PC-9 (cell line): ENCODE data around the gene NTM. TPM values are rescaled to one million over a fixed set of nuclear protein-coding genes. Genes with fewer than 3 reads are reported as not detected.

Source experiments
- BruUV-seq: library from RNA; stranded (reverse); fragments of 400-500 nt; replicated peaks from 2 replicates; lab custom pipeline; 2021; lab: Mats Ljungman, UMichigan
- CTCF ChIA-PET: fragments of 300-600 bp; sonication (Branson Sonifier 250); formaldehyde crosslinking; loops from one replicate; lab custom pipeline; 2022; ENCODE audit warnings: antibody characterized with exemption; lab: Charles Lee
- POLR2A ChIA-PET: fragments of 300-600 bp; sonication (Branson Sonifier 250); formaldehyde crosslinking; loops from one replicate; lab custom pipeline; 2022; ENCODE audit warnings: antibody characterized with exemption; ENCODE audit not compliant: unreplicated experiment; lab: Charles Lee
- DNase-seq, 2 experiments: peaks; one replicate each; pipeline versions ENCODE4 v3.0.0 to v3.0.0-alpha.2; 2015 to 2022; ENCODE audit warnings: mixed read lengths in 1 of 2
- H2AFZ ChIP-seq: fragments of 200-600 bp; sonication (generic); 2 replicates; pipeline ENCODE4 v1.8.1; 2017; ENCODE audit warnings: antibody characterized with exemption
- H3F3A ChIP-seq: fragments of 200-600 bp; sonication (generic); 2 replicates; pipeline ENCODE4 v1.8.1; 2017; ENCODE audit warnings: antibody characterized with exemption, mild to moderate bottlenecking, low read depth; ENCODE audit not compliant: insufficient read depth
- H3K27ac ChIP-seq: fragments of 200-600 bp; sonication (generic); 2 replicates; pipeline ENCODE4 v1.6.1; 2016; ENCODE audit warnings: mixed run types
- H3K27me3 ChIP-seq: fragments of 200-600 bp; sonication (generic); 2 replicates; pipeline ENCODE4 v1.6.1; 2016; ENCODE audit warnings: low read depth, mixed run types; ENCODE audit not compliant: insufficient read depth
- H3K36me3 ChIP-seq: fragments of 200-600 bp; sonication (generic); 2 replicates; pipeline ENCODE4 v1.6.1; 2016; ENCODE audit warnings: low read depth, mixed run types
- H3K4me1 ChIP-seq: fragments of 200-600 bp; sonication (generic); replicated peaks from 2 replicates; pipeline ENCODE4 v1.6.1; 2016; ENCODE audit warnings: mixed run types; ENCODE audit not compliant: insufficient read depth
- H3K4me2 ChIP-seq: fragments of 200-600 bp; sonication (generic); 2 replicates; pipeline ENCODE4 v1.6.1; 2017; ENCODE audit warnings: mixed run types
- H3K4me3 ChIP-seq: fragments of 200-600 bp; sonication (generic); 2 replicates; pipeline ENCODE4 v1.6.1; 2016; ENCODE audit warnings: mixed run types
- H3K79me2 ChIP-seq: fragments of 200-600 bp; sonication (generic); 2 replicates; pipeline ENCODE4 v1.6.1; 2017; ENCODE audit warnings: low read depth, mixed run types
- H3K9me2 ChIP-seq: fragments of 200-600 bp; sonication (generic); 2 replicates; pipeline ENCODE4 v1.8.1; 2017; ENCODE audit warnings: mild to moderate bottlenecking; ENCODE audit not compliant: insufficient read depth
- H3K9me3 ChIP-seq: fragments of 200-600 bp; sonication (generic); 2 replicates; pipeline ENCODE4 v1.8.1; 2016; ENCODE audit warnings: low read depth; ENCODE audit not compliant: insufficient read depth
- H4K20me1 ChIP-seq: fragments of 200-600 bp; sonication (generic); 2 replicates; pipeline ENCODE4 v1.8.1; 2017; ENCODE audit not compliant: insufficient read depth
- EZH2 ChIP-seq: fragments of 200-600 bp; sonication (generic); IDR thresholded peaks from 2 replicates; pipeline ENCODE4 v1.8.0; 2017; ENCODE audit warnings: antibody characterized with exemption, low read depth
- intact Hi-C: fragments of 100-400 bp; cut with micrococcal nuclease; formaldehyde crosslinking; loops from one replicate; pipeline ENCODE4 v1.10.0; 2022; ENCODE audit not compliant: unreplicated experiment
- total RNA-seq: library from RNA; stranded (reverse); gene quantifications from 2 replicates; pipeline ENCODE4 v1.2.3, GENCODE V29; 2021
- TF ChIP-seq, protein P1 (sequence below): fragments of 200-600 bp; sonication (generic); conservative IDR thresholded peaks from 2 replicates; pipeline ENCODE4 v1.6.1; 2017; ENCODE audit warnings: mixed run types, antibody characterized with exemption, mild to moderate bottlenecking, moderate library complexity

Gene NTM
- total RNA-seq, 1 experiment from 2014 or later = not detected

DNA sequence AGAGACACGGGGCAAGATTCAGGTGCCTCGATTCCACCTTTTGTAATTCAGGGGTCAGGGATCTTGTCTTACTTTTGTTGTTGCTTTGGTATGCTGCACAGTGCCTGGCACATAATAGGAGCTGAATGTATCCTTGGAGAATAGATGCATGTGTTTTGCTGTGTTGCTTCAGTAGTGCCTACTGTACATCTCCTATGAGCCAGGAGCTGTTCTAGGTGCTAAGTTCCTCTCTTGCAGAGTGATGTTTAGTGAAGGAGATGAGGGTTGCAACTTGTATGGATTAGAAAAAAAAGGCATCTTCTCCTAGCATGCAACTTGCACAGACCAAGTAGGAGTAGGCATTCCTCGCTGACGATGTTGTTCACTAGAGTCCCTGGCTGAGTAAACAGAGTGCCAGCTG is 555.4 kb downstream of the NTM start:
- no peaks in the 10 kb centered on the region for H4K20me1 ChIP-seq
- DNase-seq = no peak
- H3K79me2 ChIP-seq = no peaks in the 10 kb centered on the region
- no peaks in the 10 kb centered on the region for H3K9me2 ChIP-seq
- TF ChIP-seq EZH2 = no peak
- TF ChIP-seq, protein P1, sequence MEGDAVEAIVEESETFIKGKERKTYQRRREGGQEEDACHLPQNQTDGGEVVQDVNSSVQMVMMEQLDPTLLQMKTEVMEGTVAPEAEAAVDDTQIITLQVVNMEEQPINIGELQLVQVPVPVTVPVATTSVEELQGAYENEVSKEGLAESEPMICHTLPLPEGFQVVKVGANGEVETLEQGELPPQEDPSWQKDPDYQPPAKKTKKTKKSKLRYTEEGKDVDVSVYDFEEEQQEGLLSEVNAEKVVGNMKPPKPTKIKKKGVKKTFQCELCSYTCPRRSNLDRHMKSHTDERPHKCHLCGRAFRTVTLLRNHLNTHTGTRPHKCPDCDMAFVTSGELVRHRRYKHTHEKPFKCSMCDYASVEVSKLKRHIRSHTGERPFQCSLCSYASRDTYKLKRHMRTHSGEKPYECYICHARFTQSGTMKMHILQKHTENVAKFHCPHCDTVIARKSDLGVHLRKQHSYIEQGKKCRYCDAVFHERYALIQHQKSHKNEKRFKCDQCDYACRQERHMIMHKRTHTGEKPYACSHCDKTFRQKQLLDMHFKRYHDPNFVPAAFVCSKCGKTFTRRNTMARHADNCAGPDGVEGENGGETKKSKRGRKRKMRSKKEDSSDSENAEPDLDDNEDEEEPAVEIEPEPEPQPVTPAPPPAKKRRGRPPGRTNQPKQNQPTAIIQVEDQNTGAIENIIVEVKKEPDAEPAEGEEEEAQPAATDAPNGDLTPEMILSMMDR = no peak
- intact Hi-C loops = no loop called here
- no peak overlapping the region for H3K4me3 ChIP-seq
- H3K9me3 ChIP-seq = no peaks in the 10 kb centered on the region
- ChIA-PET CTCF (no interaction called here), POLR2A (no interaction called here)
- peaks cover 34% of the 10 kb centered on the region for H3K27me3 ChIP-seq
- H3F3A ChIP-seq = no peaks in the 10 kb centered on the region
- H3K4me1 ChIP-seq = no peaks in the 10 kb centered on the region
- no peaks in the 10 kb centered on the region for H3K36me3 ChIP-seq
- no peak overlapping the region for H3K4me2 ChIP-seq
- no TSS peak for BruUV-seq
- H2AFZ ChIP-seq = no peak overlapping the region
- no peak overlapping the region for H3K27ac ChIP-seq

DNA sequence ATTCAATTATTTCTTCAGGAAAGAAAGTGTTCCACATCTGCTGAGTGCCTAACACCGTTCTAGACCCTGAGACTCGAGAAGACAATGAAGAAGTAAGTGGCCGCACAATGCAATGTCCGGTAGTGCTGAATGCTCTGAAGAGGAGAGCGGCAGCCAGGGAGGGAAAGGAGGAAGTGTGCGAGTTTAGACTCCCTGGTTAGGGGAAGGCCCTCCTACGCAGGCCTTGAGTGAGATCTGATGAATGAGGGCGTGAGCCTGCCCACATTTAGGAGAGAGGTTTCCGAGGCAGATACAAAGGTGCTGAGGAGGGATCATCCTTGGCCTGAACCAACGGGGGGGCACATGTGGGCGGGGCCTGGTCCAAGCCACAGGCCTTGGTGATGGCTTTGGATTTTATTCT is 558.6 kb downstream of the NTM start:
- intact Hi-C loops = no loop called here
- no peaks in the 10 kb centered on the region for H3F3A ChIP-seq
- H3K9me2 ChIP-seq = no peaks in the 10 kb centered on the region
- POLR2A ChIA-PET = no interaction called here
- no peaks in the 10 kb centered on the region for H3K79me2 ChIP-seq
- H3K4me1 ChIP-seq = no peaks in the 10 kb centered on the region
- H3K27ac ChIP-seq = no peak overlapping the region
- H3K27me3 ChIP-seq = peaks cover 36% of the 10 kb centered on the region
- no peak for DNase-seq
- H3K36me3 ChIP-seq = no peaks in the 10 kb centered on the region
- H2AFZ ChIP-seq = no peak overlapping the region
- no peak overlapping the region for H3K4me2 ChIP-seq
- CTCF ChIA-PET = no interaction called here
- no peaks in the 10 kb centered on the region for H3K9me3 ChIP-seq
- BruUV-seq = no TSS peak
- H4K20me1 ChIP-seq = no peaks in the 10 kb centered on the region
- TF ChIP-seq, protein P1 = no peak
- TF ChIP-seq EZH2 = no peak
- no peak overlapping the region for H3K4me3 ChIP-seq

GRCh38 chr11:131932584-131933325 is 562.3 kb downstream of the NTM start:
- intact Hi-C loops = no loop called here
- no peaks in the 10 kb centered on the region for H3F3A ChIP-seq
- BruUV-seq = no TSS peak
- no peak overlapping the region for H3K4me2 ChIP-seq
- H4K20me1 ChIP-seq = no peaks in the 10 kb centered on the region
- H3K4me3 ChIP-seq = no peak overlapping the region
- H3K36me3 ChIP-seq = no peaks in the 10 kb centered on the region
- H3K4me1 ChIP-seq = no peaks in the 10 kb centered on the region
- no peak overlapping the region for H3K27ac ChIP-seq
- H3K27me3 ChIP-seq = peaks cover 45% of the 10 kb centered on the region
- H3K9me3 ChIP-seq = no peaks in the 10 kb centered on the region
- DNase-seq = no peak
- H3K9me2 ChIP-seq = no peaks in the 10 kb centered on the region
- ChIA-PET POLR2A (no interaction called here), CTCF (no interaction called here)
- no peak overlapping the region for H2AFZ ChIP-seq
- TF ChIP-seq, protein P1 = no peak
- no peak for TF ChIP-seq EZH2
- no peaks in the 10 kb centered on the region for H3K79me2 ChIP-seq
